Mucosa of descending colon (tissue), 3 donors: Measurements from ENCODE around the gene PAFAH1B2. TPM values are rescaled to one million over a fixed set of nuclear protein-coding genes. Genes with fewer than 3 reads are reported as not detected.

Experiments
- ATAC-seq: fragments of 200-7000 bp; cut with Tn5 transposase; one replicate; pipeline ENCODE4 v1.9.1; 2020; ENCODE audit warnings: mild to moderate bottlenecking, moderate library complexity
- DNase-seq, 3 donors: peaks; one replicate each; pipeline ENCODE4 v3.0.0-alpha.2; 2020
- H3K36me3 ChIP-seq: fragments of 200-600 bp; one replicate; pipeline ENCODE4 v1.8.0; 2021; ENCODE audit warnings: low read depth, mild to moderate bottlenecking
- H3K4me1 ChIP-seq: fragments of 200-600 bp; one replicate; pipeline ENCODE4 v1.8.0; 2021; ENCODE audit warnings: low read depth, mild to moderate bottlenecking
- H3K4me3 ChIP-seq: fragments of 200-600 bp; one replicate; pipeline ENCODE4 v1.8.0; 2021; ENCODE audit warnings: mild to moderate bottlenecking
- H3K9me3 ChIP-seq: fragments of 200-600 bp; one replicate; pipeline ENCODE4 v1.8.0; 2021; ENCODE audit warnings: mild to moderate bottlenecking
- CTCF ChIP-seq: fragments of 200-600 bp; IDR thresholded peaks from one replicate; pipeline ENCODE4 v1.8.0; 2022; ENCODE audit warnings: antibody characterized with exemption, mild to moderate bottlenecking
- intact Hi-C, 2 donors: fragments of 100-400 bp; cut with DNase I in 1 of 2; cut with micrococcal nuclease in 1 of 2; formaldehyde crosslinking; loops; one replicate each; pipeline versions ENCODE4 v1.11.0 to v1.11.1; 2022; cut with DNase I, micrococcal nuclease
- total RNA-seq, 3 donors: library from RNA; stranded (reverse); fragmentation: NEBNext Ultra II Directional in 2 of 3; extraction: Animal tissue kit (Norgen Biotek cat#: 25700) in 2 of 3; gene quantifications; one replicate each; pipeline versions ENCODE4 v1.2.1 to v1.2.4, GENCODE V29; 2021 to 2023
- donor health status: DM: no; HTN: no; CAD: no; lungs with moderate emphysema.
- donor health status: DM: no; HTN: no; CAD: no.
- donor health status: DM: no; HTN: yes; CAD: no.

Gene PAFAH1B2
- total RNA-seq, 3 donors from 2014 or later, result 67.9 to 72.7 (median 71.9) TPM

DNA sequence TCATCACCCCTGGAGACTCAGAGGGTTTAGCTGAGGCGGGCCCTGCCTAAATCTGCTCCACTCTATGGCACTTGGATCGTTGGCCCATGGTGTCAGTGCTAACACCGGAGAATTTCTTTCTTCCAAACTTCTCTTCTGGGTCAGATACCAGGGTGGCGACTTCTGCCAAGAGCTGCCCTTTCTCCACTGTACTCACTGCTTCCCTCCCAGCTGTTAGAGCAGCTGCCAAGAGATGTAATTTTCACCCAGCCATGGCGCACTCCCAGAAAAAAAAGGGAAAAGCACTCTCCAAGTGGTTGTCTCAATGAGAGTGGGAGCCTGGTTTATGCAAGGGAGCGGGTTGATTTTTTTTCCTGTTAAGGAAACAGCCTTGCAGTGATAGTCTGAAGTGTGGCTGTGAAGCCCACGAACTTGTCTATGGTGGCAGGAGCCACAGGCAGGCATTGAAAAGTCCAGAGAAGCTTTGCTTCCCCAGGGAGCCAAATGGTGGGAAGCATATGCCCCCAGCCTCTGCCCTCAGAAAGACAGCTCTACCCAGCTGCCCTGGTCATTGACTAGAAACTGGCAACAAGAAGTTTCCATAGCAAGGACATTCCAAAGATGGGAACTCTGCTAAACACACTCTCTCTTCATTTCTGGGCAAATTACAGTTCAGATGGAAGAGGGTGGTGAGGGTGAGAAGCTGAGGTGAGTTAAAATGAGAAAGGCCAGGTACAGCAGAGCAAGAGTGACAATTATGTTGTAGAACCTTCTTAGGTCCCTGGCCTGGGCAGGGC lies 77.1 kb downstream of the PAFAH1B2 start:
- Histone ChIP-seq H3K4me1 (peaks cover 65% of the 10 kb centered on the region), H3K9me3 (no peaks in the 10 kb centered on the region), H3K4me3 (no peak overlapping the region), H3K36me3 (no peaks in the 10 kb centered on the region)
- ATAC-seq, result no peak
- intact Hi-C loops, result no loop called here
- peak in 1 of 3 donors; percentile 21 for DNase-seq
- no peak for TF ChIP-seq CTCF

- Histone ChIP-seq H3K36me3 (no peaks in the 10 kb centered on the region), H3K4me3 (no peak overlapping the region), H3K4me1 (peaks cover 70% of the 10 kb centered on the region), H3K9me3 (no peaks in the 10 kb centered on the region)
- ATAC-seq (peak; percentile 74), DNase-seq (peak in 2 of 3 donors; percentile 64 to 77)
- no peak for TF ChIP-seq CTCF
- intact Hi-C loops, result no loop called here
Observed at GRCh38 chr11:117221775-117222517, 77.9 kb downstream of the PAFAH1B2 start.

DNA sequence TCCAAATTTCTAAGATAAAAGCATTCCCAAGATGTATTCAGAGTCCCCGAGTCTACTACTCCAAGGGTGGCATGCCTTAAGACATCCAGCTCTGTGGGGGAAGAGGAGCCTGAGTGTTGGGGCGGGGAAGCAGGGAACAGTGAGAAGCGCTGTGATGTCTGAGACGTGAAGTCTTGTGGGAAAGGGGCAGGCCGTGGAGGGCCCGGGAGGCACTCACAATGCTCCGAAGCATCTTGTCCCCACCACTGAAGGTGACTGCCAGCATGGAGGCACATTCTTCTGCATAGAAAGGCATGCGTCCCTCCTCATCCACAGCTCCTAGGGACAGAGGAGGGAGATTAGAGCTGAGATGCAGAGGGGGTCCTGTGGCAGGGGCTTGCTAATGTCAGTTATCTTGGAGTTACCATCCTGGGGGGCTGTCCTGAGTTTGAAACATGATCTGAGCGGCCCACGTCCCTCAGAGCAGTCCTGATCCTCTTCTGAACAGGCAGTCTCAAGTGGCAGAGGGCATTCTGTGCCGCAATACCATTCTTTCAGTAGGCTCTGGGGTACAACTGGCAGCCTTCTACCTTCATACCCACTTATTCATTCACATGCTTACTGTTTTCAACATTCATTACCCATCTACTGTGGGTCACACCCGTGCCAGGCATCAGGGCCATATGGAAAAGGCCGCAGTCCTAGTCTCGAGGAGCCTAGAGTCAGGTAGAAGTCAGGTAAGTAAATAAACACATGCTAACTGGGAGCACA lies 79.1 kb downstream of the PAFAH1B2 start:
- Histone ChIP-seq H3K9me3 (no peaks in the 10 kb centered on the region), H3K4me1 (peaks cover 70% of the 10 kb centered on the region), H3K36me3 (no peaks in the 10 kb centered on the region), H3K4me3 (no peak overlapping the region)
- no peak for DNase-seq
- ATAC-seq, result no peak
- TF ChIP-seq CTCF, result no peak
- intact Hi-C loops, result no loop called here

DNA sequence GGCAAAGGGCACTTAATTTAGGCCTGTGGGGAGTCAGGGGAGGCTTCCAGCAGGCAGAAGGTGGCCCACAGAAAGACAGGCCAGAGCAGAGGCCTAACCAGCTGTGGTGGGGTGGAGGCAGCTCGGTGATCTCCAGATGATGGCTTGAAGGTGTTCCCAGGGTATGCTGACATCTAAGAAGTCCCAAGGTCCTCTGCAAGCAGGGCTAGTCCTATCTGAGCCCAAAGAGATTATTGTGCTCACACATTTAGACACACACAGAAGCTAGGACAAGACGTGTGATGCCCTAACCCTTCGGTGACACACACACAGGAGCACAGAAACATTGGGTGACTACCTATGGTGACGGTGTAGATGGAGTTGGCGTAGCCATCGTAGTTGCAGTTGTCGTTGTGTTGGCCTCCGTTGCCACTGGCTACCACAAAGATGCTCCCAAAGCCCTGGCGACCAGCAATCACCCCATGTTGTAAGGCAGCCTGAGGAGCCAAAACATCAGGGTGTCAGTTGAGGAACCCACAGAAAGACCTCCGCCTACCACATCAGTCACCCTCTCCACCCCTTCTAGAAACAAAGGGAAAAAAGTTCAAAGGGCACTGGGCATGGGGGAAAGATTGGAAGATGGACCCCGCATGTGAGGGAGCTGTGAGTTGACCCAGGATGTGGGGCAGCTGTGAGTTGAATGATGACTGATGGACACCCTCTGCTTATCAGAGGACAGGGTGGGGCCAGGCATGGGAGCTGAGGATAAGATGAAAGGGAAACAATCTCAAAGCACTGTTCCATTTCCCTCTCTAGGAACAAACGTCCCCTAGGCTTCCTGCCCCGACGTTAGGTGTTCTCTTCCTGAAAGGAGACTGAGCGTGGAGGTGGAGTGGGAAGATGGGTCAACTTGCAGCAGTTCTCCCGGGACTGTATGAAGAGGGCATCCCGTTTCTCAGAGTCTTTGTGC lies 79.9 kb downstream of the PAFAH1B2 start:
- no peaks in the 10 kb centered on the region for H3K36me3 ChIP-seq
- no peak overlapping the region for H3K4me3 ChIP-seq
- H3K4me1 ChIP-seq, result peaks cover 68% of the 10 kb centered on the region
- H3K9me3 ChIP-seq, result no peaks in the 10 kb centered on the region
- no peak for TF ChIP-seq CTCF
- intact Hi-C loops, result no loop called here
- DNase-seq, result no peak
- peak; percentile 37 for ATAC-seq
